ENCODE data around the gene LITAF.
"Not testable (repeated sequence)": the region's sequence is repeated elsewhere in the genome, so short reads cannot be mapped to it uniquely, and the experiment has no call there.

Gene LITAF

DNA sequence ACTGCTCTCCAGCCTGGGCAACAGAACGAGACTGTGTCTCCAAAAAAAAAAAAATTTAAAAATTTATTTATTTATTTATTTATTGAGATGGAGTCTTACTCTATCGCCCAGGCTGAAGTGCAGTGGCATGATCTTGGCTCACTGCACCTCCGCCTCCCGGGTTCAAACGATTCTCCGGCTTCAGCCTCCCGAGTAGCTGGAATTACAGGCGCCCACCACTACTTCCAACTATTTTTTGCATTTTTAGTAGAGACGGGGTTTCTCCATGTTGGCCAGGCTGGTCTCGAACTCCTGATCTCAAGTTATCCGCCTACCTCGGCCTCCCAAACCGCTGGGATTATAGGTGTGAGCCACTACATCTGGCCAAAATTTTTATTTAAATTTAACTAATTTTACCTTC lies 73.4 kb downstream of the LITAF start:
- DNase-seq: not testable (repeated sequence)

DNA sequence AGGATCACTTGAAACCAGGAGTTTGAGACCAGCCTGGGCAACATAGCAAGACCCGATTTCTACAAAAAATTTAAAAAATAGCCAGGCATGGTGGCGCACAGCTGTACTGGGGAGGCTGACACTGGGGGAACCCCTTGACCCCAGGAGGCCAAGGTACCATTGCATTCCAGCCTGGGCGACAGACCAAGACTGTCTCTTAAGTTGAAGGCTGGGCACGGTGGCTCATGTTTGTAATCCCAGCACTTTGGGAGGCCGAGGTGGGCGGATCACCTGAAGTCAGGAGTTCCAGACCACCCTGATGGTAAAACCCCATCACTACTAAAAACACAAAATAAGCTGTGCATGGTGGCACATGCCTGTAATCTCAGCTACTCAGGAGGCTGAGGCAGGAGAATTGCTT lies 74.9 kb downstream of the LITAF start:
- DNase-seq: no peak

DNA sequence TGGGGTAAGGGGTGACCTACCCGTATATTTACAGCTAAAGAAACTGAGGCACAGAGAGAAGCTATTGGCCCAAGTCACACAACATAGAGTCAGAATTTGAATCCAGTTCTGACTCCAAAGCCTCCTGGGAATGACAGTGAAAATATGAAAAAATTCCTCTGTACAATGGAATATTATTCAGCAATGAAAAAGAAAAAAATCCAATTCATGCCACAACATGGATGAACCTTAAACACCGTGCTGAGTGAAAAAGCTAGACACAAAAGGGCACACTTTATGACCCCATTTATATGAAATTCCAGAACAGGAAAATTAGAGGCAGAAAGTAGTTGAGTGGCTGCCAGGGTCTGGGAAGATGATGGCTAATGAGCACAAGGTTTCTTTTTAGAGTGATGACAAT lies 75.4 kb downstream of the LITAF start:
- DNase-seq: no peak

DNA sequence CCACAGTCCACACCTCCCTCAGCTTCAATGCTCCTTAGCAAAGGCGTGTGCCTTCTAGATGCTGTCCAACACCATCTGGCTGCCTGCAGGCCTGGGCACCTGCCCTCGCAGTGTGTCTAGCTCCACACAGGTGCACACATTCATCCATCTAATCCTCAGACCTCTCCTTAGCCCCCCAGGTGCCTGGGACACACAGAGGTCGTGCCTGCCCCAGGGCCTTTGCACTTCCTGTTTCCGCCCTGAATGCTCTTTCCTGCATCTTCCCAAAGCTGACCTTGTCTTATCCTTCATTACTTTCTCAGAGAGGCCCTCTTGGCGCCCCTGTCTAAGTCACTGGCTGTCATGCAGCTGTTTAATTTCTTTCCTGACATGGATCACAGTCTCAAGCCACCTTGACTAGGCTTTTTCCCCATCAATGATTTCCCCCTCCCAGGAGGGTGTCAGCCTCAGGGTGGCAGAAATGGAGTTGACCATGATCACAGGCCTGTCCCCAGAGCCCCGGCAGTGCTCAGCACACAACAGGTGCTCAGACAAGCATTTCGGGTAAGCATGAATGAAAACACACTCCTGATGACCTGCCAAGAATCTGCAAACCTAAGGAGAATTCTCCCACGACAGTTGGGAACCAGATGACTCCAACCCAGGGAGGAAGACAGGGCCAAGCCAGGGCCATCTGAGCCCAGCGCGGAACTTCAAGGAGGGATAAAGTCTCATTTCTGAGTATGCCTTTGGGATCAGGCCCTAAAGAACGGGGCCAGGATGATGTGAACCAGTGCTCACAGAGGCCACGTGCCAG lies 76.3 kb downstream of the LITAF start:
- DNase-seq: no peak

DNA sequence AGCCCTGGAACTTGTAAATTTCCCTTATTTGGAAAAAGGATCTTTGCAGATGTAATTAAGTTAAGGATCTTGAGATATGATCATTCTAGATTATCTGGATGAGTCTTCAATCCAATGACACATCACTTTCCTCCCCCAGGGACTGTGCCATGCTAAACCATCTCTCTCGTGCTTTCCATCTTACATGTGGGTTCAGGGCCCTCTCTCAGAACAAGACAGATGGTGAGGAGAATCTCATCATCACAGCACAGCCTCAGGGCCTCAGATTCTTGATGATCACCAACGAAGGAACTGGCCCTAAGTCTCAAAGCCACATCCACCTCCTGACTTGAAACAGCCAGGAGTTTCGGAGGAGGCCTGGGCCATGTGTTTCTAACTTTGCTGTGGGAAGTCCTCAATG lies 78.7 kb downstream of the LITAF start:
- DNase-seq: no peak

DNA sequence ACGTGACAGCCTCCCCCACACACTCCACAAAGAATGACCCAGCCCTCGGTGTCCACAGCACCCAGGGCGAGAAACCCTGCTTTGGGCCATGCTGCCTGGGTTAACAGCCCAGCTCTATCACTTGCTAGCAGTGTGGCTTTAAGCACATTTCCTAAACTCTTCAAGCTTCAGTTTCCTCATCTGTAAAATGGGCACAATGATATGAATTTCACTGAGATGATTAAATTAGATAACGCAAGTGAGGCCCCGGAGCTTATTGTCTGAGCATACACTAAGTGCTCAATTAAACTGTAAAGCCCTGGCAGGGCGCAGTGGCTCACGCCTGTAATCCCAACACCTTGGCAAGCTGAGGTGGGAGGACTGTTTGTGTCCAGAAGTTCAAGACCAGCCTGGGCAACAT lies 79.4 kb downstream of the LITAF start:
- no peak for DNase-seq

DNA sequence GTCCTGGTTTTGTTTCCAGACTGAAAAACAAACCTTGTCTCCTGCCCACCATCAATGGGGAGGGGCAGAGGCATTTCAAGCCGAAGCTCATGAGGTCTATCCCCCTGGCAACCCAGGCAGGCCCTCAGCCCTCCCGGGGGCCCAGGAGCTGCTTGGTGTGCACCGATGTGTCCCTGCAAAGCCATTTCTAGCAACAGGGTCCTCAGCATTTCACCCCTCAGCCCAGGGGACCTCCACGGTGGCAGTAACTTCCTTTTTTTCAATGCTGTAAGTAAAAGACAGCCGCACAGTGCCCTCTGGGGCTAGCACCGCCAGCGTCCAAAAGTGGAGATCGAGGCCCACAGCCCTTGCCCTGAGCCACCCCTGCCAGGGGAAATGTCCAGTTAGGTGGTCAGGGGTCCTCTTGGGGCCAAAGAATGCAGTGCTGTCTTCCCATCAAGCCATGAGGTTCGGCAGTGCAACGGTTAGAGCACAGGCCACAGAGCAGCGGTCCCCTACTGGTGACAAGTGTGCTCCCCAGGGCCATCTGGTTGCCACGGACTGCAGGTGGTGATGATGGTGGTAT lies 79.9 kb downstream of the LITAF start:
- no peak for DNase-seq

DNA sequence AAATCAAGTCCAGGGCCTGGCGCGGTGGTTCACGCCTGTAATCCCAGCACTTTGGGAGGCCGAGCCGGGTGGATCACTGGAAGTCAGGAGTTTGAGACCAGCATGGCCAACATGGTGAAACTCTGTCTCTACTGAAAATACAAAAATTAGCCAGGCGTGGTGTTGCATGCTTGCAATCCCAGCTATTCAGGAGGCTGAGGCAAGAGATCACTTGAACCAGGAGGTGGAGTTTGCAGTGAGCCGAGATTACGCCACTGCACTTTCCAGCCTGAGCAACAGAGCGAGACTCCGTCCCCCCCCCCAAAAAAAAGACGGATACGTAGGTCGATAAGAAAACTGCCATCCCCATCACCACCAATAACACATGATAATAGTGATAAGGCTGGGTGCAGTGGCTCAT lies 82.5 kb downstream of the LITAF start:
- not testable (repeated sequence) for DNase-seq

DNA sequence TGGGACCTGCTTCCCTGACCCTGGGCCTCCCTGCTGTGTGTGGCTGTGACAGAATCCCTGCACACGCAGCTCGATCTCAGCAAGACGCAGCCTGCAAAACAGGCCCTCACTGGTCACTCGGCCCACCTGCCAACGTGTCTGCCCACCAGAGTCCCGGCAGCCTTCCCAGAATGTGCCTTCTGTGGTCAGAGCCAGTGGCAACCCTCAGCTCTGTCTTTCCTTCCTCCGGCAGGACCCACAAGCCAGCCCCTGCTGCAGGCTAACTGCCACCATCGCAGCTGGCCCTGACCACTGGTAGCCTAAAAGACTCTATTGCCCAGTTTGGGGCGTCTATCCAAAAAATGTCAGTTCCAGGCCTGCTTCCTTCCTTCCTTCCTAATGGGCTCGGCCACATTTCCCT lies 83.2 kb downstream of the LITAF start:
- no peak for DNase-seq

DNA sequence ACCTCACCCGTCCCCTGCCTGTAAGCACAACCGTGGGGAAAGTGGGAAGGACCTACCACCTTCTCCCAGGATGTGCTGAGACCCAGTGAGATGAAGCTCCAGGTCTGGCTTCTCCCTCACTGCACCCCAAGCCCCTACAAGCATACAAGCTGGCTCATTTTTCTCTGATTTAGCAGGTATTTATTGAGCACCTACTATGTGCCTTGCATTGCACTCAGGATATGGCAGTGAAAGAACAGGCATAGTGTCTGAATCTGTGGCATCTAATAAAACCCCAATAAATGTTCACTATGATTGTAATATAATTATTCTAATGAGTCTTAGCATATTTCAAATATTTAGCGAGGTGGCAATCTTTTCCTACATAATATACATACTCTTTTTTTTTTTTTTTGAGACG lies 84.5 kb downstream of the LITAF start:
- DNase-seq: no peak

DNA sequence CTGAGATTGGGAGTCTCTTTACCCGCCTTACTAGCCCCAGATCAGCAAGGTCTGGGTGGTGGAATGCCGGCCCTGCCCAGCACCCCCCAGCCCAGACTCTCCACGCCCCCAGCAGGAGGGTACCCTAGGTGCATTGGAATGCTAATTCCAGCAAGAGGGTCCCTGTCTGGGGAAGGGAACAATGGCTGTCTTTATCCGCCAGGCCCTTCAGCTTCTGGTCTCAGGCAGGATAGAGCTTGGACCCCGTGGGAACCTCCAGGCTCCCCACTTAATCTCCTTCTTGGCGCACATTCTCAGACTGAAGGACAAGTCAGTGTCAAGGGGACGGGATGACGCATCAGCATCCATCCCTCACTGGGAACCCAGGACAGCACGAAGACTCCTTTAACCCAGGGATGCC lies 85.1 kb downstream of the LITAF start:
- no peak for DNase-seq

DNA sequence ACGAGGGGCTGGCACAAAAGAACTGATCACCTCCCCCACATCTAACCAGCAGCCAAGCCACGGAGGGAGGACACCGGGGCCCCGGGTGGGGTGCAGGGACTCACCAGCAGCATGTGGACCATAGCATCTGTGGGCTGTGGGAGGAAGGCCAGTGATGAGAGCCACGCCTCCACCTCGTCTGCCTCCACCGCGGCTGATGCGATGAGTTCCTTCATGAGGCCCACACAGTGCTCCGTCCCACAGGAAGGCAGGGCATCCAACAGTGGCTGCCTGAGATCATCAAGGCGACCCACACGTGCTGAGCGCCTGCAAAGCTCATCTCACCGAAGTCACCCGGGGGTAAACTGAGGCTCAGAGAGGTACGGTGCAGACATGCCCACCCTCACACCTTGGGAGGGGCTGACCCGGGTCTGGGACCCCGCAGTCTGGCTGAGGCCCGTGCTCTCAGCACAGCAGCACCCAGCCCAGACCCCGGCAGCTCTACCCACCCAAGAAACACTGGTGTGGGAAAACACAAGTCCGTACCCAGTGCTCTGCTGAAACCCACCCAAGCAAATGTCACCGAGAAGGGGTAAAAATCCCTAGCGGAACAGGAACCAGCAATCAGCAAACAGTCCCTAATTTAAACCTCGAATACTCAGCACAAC lies 85.9 kb downstream of the LITAF start:
- no peak for DNase-seq

DNA sequence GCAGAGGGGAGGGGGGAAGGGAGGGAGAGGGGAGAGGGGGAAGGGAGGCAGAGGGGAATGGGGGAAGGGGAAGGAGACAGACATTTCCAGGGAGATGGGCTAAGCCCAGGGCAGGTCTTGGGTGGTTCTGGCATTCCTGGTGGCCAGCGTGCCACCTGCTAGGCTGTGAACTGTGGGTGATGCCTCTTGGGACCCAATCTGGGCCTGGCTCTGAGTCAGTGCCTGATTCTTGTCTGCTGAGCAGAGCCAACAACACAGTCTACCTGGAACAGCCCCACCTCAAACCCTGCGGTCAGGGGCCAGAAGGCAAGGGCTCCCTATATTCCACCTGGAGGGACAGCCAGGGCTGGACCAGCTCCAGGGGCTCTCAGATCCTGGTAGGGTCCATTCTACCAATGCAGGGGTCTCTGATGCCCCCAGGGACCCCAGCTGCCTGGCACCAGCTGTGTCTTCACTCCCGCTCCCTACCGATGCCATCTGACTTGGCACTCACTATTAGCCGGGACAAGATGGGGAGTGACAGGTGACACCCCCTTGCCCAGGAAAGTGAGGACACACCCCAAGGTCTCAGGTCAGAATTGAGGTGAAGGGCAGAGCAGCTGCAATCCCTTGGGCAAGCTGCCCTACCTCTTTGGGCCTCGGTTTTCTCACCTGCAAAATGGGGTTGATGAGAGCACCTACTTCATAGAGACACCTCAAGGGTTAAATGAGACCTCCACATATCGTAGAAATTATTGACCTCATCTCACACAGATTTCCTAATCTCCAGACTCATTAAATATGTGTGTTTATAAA lies 87.2 kb downstream of the LITAF start:
- DNase-seq: no peak

DNA sequence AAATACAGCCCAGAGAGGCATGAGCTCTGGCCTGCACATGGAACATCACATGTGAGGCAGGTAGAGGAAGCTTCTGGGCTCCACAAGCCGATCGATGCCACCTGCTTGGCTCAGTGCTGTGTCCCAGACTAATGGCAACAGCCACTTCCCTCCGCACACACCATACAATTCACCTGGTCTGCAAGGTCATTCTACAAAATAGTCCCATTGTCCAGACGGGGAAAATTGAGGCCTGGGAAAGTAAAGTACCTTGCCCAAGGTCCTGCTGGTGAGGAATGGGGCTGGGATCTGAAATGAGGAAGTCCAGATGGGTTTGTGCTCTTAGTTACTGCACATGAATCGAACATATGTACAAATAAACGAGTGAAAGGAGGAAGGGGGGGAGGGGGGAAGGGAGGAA lies 88.0 kb downstream of the LITAF start:
- DNase-seq: no peak

DNA sequence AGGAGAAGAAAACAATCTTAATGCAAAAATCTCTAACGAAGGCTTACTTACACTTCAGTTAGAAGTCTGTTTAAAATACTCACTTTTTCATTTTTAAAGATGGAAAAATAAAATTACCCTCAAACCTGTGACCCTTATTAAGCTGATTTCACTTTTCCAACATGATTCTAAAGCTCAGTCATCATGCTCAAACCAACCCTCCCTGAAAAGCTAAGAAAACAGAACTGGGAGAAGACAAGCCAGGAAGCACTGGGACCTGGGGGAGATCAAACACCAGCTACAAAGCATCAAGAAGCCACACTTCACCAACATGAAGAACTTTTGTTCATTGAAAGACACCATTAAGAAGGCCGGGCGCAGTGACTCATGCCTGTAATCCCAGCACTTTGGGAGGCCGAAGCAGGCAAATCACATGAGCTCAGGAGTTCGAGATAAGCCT lies 88.8 kb downstream of the LITAF start:
- DNase-seq: no peak

Measured in activated naive CD4-positive, alpha-beta T cell treated with anti-CD3 and anti-CD28 coated beads, Interleukin-2, amount 50 U/mL, for 16 hours (primary cell).